Coronary artery (tissue), 2 donors: ENCODE results near the gene USP24.
A peak's percentile ranks its signal among the peaks of the same experiment; 100 is the strongest.

Experiments used
- DNase-seq: peaks from one replicate; pipeline ENCODE4 v3.0.0-alpha.2; 2017; ENCODE audit warnings: low spot score
- H3K27ac ChIP-seq, 2 donors: fragments of 200-600 bp; sonication (generic); one replicate each; pipeline ENCODE4 v1.5.1; 2016 to 2019
- H3K4me3 ChIP-seq: fragments of 200-600 bp; sonication (generic); 2 replicates; pipeline ENCODE4 v1.5.1; 2016; ENCODE audit warnings: mild to moderate bottlenecking, moderate library complexity
- TF ChIP-seq, protein P1 (sequence below): fragments of 200-600 bp; sonication (generic); IDR thresholded peaks from one replicate; pipeline ENCODE4 v1.5.1; 2019; ENCODE audit warnings: antibody characterized with exemption

The USP24 gene

DNA sequence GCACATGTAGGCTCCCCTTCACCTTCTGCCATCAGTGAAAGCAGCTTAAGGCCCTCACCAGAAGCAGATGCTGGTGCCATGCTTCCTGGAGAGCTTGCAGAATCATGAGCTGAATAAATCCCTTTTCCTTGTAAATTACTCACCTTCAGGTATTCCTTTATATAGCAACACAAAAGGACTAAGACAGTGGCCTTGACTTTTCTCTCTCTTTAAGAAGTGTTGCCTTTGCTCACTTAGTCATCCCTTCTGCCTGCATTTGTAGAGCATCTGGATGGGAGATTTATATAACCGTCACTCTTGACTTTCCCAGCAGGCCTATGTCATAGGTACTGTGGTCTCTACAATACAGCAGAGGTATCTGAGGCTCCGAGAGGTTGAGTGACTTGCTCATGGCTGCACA, 172.2 kb downstream of the USP24 start:
- DNase-seq = no peak
- TF ChIP-seq, protein P1, sequence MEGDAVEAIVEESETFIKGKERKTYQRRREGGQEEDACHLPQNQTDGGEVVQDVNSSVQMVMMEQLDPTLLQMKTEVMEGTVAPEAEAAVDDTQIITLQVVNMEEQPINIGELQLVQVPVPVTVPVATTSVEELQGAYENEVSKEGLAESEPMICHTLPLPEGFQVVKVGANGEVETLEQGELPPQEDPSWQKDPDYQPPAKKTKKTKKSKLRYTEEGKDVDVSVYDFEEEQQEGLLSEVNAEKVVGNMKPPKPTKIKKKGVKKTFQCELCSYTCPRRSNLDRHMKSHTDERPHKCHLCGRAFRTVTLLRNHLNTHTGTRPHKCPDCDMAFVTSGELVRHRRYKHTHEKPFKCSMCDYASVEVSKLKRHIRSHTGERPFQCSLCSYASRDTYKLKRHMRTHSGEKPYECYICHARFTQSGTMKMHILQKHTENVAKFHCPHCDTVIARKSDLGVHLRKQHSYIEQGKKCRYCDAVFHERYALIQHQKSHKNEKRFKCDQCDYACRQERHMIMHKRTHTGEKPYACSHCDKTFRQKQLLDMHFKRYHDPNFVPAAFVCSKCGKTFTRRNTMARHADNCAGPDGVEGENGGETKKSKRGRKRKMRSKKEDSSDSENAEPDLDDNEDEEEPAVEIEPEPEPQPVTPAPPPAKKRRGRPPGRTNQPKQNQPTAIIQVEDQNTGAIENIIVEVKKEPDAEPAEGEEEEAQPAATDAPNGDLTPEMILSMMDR = no peak
- Histone ChIP-seq H3K4me3 (no peak overlapping the region), H3K27ac (no peak overlapping the region)

DNA sequence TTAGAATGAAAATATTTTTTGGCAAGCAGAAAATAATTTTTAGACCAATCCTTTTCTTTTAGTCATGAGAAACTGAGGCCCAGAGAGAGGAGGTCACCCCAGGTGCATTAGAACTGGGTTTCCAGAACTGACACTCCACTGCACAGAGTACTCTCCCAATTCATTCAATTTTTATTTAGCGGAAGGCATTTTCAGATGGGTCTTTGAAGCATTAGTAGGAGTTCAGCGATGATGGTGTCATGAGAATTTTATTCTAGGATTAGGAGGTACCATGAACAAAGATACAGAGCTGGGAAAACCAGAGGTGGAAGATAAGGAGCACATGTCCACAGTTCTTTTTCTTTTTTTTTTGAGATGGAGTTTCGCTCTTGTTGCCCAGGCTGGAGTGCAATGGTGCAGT, 173.6 kb downstream of the USP24 start:
- TF ChIP-seq, protein P1 = no peak
- no peak for DNase-seq
- H3K27ac ChIP-seq = no peak overlapping the region
- H3K4me3 ChIP-seq = no peak overlapping the region

DNA sequence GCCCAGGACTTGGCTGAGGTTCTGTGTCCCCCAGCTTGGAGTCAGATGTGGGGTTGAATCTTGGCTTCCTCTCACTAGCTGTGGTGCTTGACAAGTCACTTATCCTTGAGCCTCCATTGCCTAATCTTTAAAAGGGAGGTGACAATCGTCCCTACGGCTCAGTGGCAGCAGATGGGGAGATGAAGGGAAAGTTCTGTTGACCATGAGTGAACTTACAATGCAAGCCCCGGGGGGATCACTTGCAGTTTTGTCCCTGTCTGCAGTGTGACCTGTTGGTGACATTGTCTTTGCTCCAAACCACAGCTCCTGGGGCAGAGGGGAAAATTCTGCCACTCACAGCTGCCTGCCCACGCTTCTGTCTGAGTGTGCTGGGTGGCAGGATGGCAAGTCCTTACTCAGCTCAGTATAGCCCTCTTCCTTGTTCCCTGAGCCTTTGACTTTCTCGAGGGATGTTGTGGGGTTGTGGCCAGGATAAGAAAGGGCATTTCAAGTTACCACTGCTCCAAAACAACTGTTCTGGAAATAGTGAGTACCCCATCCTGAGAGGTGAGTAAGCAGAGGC, 174.2 kb downstream of the USP24 start:
- no peak for DNase-seq
- Histone ChIP-seq H3K27ac (no peak overlapping the region), H3K4me3 (no peak overlapping the region)
- TF ChIP-seq, protein P1 = no peak

DNA sequence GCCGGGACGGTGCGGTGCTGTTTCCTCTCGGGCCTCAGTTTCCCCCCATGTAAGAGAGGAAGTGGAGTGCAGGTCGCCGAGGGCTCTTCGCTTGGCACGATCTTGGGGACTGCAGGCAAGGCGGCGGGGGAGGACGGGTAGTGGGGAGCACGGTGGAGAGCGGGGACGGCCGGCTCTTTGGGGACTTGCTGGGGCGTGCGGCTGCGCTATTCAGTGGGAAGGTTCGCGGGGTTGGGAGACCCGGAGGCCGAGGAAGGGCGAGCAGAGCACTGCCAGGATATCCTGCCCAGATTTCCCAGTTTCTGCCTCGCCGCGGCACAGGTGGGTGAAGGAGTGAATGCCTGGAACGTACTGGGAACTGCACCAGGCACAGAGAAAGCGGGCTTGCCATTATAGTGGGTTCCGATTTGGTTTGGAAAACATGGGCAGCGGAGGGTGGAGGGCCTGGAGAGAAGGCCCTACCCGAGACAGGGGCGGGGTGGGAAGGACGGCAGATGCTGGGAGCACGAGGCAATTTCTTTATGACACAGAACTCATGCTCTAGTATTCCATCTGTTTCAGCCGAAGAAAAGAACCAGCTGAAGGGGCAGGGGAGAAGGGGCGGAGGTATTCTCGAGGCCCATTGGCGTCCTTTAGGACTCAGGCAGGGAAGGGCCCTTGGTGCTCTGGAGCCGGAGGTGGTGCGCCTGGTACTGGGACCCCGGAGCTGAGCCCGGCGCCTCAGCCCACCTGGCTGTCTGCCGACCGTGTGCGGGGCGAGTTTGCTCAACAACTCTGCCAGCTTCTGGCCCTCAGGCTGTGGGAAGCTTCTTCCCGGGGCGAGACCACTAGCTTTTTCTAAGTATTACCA, 174.9 kb downstream of the USP24 start:
- H3K4me3 ChIP-seq = peak overlapping the region; percentile 58
- no peak for DNase-seq
- H3K27ac ChIP-seq = no peak overlapping the region
- TF ChIP-seq, protein P1 = no peak

DNA sequence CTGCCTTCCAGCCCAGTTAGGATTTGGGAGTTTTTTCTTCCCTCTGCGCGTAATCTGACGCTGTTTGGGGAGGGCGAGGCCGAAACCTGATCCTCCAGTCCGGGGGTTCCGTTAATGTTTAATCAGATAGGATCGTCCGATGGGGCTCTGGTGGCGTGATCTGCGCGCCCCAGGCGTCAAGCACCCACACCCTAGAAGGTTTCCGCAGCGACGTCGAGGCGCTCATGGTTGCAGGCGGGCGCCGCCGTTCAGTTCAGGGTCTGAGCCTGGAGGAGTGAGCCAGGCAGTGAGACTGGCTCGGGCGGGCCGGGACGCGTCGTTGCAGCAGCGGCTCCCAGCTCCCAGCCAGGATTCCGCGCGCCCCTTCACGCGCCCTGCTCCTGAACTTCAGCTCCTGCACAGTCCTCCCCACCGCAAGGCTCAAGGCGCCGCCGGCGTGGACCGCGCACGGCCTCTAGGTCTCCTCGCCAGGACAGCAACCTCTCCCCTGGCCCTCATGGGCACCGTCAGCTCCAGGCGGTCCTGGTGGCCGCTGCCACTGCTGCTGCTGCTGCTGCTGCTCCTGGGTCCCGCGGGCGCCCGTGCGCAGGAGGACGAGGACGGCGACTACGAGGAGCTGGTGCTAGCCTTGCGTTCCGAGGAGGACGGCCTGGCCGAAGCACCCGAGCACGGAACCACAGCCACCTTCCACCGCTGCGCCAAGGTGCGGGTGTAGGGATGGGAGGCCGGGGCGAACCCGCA, 175.7 kb downstream of the USP24 start, which contains the start of gene PCSK9:
PCSK9 (plus strand) TSS at position 207 of the 741 bp plus-strand sequence; CDS start at position 497, 290 bp downstream.
- TF ChIP-seq, protein P1 = no peak
- H3K27ac ChIP-seq = no peak within 1 kb of the TSS
- H3K4me3 ChIP-seq = peak within 1 kb of the TSS; percentile 58
- no peak for DNase-seq

DNA sequence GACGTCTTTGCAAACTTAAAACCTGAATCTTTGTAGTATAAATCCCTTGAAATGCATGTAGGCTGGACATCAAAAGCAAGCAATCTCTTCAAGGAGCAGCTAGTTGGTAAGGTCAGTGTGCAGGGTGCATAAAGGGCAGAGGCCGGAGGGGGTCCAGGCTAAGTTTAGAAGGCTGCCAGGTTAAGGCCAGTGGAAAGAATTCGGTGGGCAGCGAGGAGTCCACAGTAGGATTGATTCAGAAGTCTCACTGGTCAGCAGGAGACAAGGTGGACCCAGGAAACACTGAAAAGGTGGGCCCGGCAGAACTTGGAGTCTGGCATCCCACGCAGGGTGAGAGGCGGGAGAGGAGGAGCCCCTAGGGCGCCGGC, 176.2 kb downstream of the USP24 start:
- TF ChIP-seq, protein P1 = no peak
- H3K4me3 ChIP-seq = no peak overlapping the region
- DNase-seq = no peak
- no peak overlapping the region for H3K27ac ChIP-seq
